ENCODE data around the gene SLCO1B1.

DNA sequence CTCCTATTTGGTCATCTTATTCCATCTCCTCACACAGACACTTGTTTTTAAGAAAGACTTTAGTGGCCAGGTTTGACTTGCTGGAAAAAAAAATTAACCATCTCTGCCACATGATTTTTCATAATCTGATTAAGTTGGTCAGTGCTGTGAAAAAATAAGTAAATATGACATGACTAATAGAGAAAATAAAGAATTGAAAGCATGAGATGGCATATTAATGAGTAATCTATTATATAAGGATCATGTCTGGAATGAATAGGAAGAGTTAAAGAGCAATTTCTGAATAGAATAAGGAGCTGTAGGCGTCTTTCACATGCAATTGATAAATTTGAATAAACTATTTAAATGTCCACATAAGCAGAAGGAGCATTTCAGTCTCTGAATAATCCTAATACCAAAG is 12.2 kb upstream of the SLCO1B1 start:
- TF ChIP-seq, protein P1, sequence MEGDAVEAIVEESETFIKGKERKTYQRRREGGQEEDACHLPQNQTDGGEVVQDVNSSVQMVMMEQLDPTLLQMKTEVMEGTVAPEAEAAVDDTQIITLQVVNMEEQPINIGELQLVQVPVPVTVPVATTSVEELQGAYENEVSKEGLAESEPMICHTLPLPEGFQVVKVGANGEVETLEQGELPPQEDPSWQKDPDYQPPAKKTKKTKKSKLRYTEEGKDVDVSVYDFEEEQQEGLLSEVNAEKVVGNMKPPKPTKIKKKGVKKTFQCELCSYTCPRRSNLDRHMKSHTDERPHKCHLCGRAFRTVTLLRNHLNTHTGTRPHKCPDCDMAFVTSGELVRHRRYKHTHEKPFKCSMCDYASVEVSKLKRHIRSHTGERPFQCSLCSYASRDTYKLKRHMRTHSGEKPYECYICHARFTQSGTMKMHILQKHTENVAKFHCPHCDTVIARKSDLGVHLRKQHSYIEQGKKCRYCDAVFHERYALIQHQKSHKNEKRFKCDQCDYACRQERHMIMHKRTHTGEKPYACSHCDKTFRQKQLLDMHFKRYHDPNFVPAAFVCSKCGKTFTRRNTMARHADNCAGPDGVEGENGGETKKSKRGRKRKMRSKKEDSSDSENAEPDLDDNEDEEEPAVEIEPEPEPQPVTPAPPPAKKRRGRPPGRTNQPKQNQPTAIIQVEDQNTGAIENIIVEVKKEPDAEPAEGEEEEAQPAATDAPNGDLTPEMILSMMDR (conservative IDR thresholded peaks at IDR 0.05 in 1 of 2, IDR thresholded peaks at IDR 0.05 in 1 of 2; ENCODE audit: extremely low read depth in 1 of 2, insufficient read depth in 1 of 2, low read depth in 1 of 2, low read length in 2 of 2): no peak
- no peak for TF ChIP-seq EZH2 (IDR thresholded peaks at IDR 0.05; ENCODE audit: borderline replicate concordance, low read length)
